K562 (cell line): ENCODE data around the gene MCRS1. TPM values are rescaled to one million over a fixed set of nuclear protein-coding genes. Genes with fewer than 3 reads are reported as not detected.

Experiments
- ATAC-seq: fragments of 200-7000 bp; cut with Tn5 transposase; 3 replicates; pipeline ENCODE4 v1.9.1; 2020; ENCODE audit warnings: moderate library complexity
- Bru-seq: library from RNA; stranded (reverse); fragments of 400-500 nt; gene quantifications from one replicate; lab custom pipeline; 2021; lab: Mats Ljungman, UMichigan
- BruChase-seq, 2 experiments: library from RNA; stranded (reverse); fragments of 400-500 nt; gene quantifications; one replicate each; lab custom pipeline; 2021; lab: Mats Ljungman, UMichigan
- BruUV-seq: library from RNA; stranded (reverse); fragments of 400-500 nt; replicated peaks from 2 replicates; lab custom pipeline; 2021; lab: Mats Ljungman, UMichigan
- CTCF ChIA-PET: fragments of 300-600 bp; formaldehyde crosslinking; extraction: SDS; loops from one replicate; lab custom pipeline; 2021; ENCODE audit warnings: low intra/inter-chr PET ratio; lab: Yijun Ruan, JAX
- POLR2A ChIA-PET: fragments of 300-600, 350-650 bp; sonication (Branson Sonifier 250); formaldehyde crosslinking; extraction: SDS; loops from one replicate; lab custom pipeline; 2021; ENCODE audit warnings: antibody characterized with exemption, inconsistent platforms; lab: Yijun Ruan, JAX
- DNase-seq, 4 experiments: peaks; one replicate each; pipeline versions ENCODE4 v3.0.0 to v3.0.0-alpha.2; 2011 to 2018; ENCODE audit warnings: low spot score in 3 of 4, mixed read lengths in 3 of 4; ENCODE audit errors: extremely low read depth in 1 of 4
- FAIRE-seq: peaks from 2 replicates; lab custom pipeline; 2011; peaks lifted over from hg19 to GRCh38; lab: Jason Lieb, UNC
- H2AFZ ChIP-seq: 2 replicates; pipeline ENCODE4 v1.6.0; 2011; ENCODE audit warnings: low read depth, low read length, control low read depth, inconsistent platforms
- H3K27ac ChIP-seq: fragments of 200-600 bp; 3 replicates; pipeline ENCODE4 v1.8.0; 2011; ENCODE audit warnings: low read depth, mild to moderate bottlenecking, control low read depth, inconsistent platforms, low read length, moderate library complexity, mixed read lengths; ENCODE audit errors: extremely low read depth
- H3K27me3 ChIP-seq, 2 experiments: fragments of 300-600 bp in 1 of 2; 2 replicates in 1 of 2; 3 replicates in 1 of 2; pipeline versions ENCODE4 v1.6.0 to v1.8.0; 2011; ENCODE audit warnings: inconsistent platforms in 2 of 2, low read length in 2 of 2, mild to moderate bottlenecking in 1 of 2, mixed read lengths in 1 of 2, moderate library complexity in 1 of 2; ENCODE audit not compliant: control insufficient read depth in 2 of 2, insufficient read depth in 2 of 2
- H3K36me3 ChIP-seq: fragments of 300-600 bp; 3 replicates; pipeline ENCODE4 v1.8.0; 2011; ENCODE audit warnings: mild to moderate bottlenecking, low read length, inconsistent platforms; ENCODE audit not compliant: control insufficient read depth, insufficient read depth
- H3K4me1 ChIP-seq, 2 experiments: fragments of 200-600 bp in 1 of 2; replicated peaks in 1 of 2; 2 replicates in 1 of 2; 3 replicates in 1 of 2; pipeline versions ENCODE4 v1.5.1 to v1.8.0; 2011; ENCODE audit warnings: inconsistent platforms in 2 of 2, low read length in 2 of 2, mild to moderate bottlenecking in 1 of 2, mixed read lengths in 1 of 2, moderate library complexity in 1 of 2; ENCODE audit not compliant: control insufficient read depth in 2 of 2, insufficient read depth in 2 of 2
- H3K4me2 ChIP-seq: 2 replicates; pipeline ENCODE4 v1.6.1; 2011; ENCODE audit warnings: low read length, control low read depth, inconsistent platforms, mixed read lengths; ENCODE audit not compliant: insufficient read depth
- H3K4me3 ChIP-seq: fragments of 200-600 bp; sonication (generic), shearing (Covaris generic); 2 replicates; pipeline ENCODE4 v1.5.1; 2016; ENCODE audit warnings: control low read depth, inconsistent platforms
- H3K79me2 ChIP-seq: fragments of 200-600 bp; 3 replicates; pipeline ENCODE4 v1.8.0; 2011; ENCODE audit warnings: low read length, inconsistent platforms; ENCODE audit not compliant: control insufficient read depth, insufficient read depth
- H3K9ac ChIP-seq, 2 experiments: 2 replicates each; pipeline versions ENCODE4 v1.6.0 to v1.6.1; 2011; ENCODE audit warnings: low read depth in 2 of 2, low read length in 2 of 2, control low read depth in 1 of 2, inconsistent platforms in 1 of 2, mild to moderate bottlenecking in 1 of 2, mixed read lengths in 1 of 2; ENCODE audit not compliant: insufficient read depth in 1 of 2
- H3K9me1 ChIP-seq: one replicate; pipeline ENCODE4 v1.6.0; 2011; ENCODE audit warnings: inconsistent platforms, mild to moderate bottlenecking, low read length, moderate library complexity; ENCODE audit not compliant: control insufficient read depth, insufficient read depth
- H3K9me3 ChIP-seq: replicated peaks from 2 replicates; pipeline ENCODE4 v1.5.1; 2011; ENCODE audit warnings: low read depth, low read length, inconsistent platforms; ENCODE audit not compliant: control insufficient read depth, insufficient read depth
- H4K20me1 ChIP-seq: replicated peaks from 2 replicates; pipeline ENCODE4 v1.6.1; 2011; ENCODE audit warnings: low read length, inconsistent platforms, mixed read lengths; ENCODE audit not compliant: control insufficient read depth, insufficient read depth
- CBX2 ChIP-seq: fragments of 200-600 bp; sonication (generic); IDR thresholded peaks from one replicate; pipeline ENCODE4 v1.6.1; 2012; ENCODE audit warnings: mild to moderate bottlenecking, low read length, inconsistent platforms; ENCODE audit not compliant: insufficient read depth, poor library complexity, severe bottlenecking
- HMGN3 ChIP-seq: IDR thresholded peaks from 2 replicates; pipeline ENCODE4 v1.6.1; 2011; ENCODE audit warnings: borderline replicate concordance, low read depth, mild to moderate bottlenecking, mixed read lengths, low read length; ENCODE audit not compliant: insufficient read length; ENCODE audit errors: extremely low read depth
- MAFG ChIP-seq: fragments of 450-650 bp; conservative IDR thresholded peaks from 2 replicates; pipeline ENCODE4 v1.6.1; 2016; ENCODE audit warnings: missing genetic modification characterization, missing compliant biosample characterization
- PTTG1 ChIP-seq: fragments of 450-650 bp; IDR thresholded peaks from 2 replicates; pipeline ENCODE4 v1.6.1; 2016; ENCODE audit warnings: low read depth, mild to moderate bottlenecking, missing genetic modification characterization, missing compliant biosample characterization
- RNF2 ChIP-seq: sonication (generic); IDR thresholded peaks from 2 replicates; pipeline ENCODE4 v1.6.1; 2016
- TAF1 ChIP-seq: IDR thresholded peaks from 2 replicates; pipeline ENCODE4 v1.6.1; 2011; ENCODE audit warnings: mild to moderate bottlenecking, low read length, moderate library complexity; ENCODE audit not compliant: insufficient read depth, control insufficient read depth, severe bottlenecking; ENCODE audit errors: extremely low read depth
- TOE1 ChIP-seq, 2 experiments: fragments of 450-650 bp in 1 of 2; sonication (generic) in 1 of 2; formaldehyde crosslinking in 1 of 2; IDR thresholded peaks; 2 replicates each; pipeline versions ENCODE4 v1.7.1 to v1.8.0; 2016 to 2022; ENCODE audit warnings: borderline replicate concordance in 2 of 2, mild to moderate bottlenecking in 2 of 2, antibody characterized with exemption in 1 of 2, inconsistent platforms in 1 of 2, low read depth in 1 of 2, missing genetic modification reagents in 1 of 2, moderate library complexity in 1 of 2
- ZFPM2 ChIP-seq: fragments of 250-450 bp; sonication (Bioruptor Pico); IDR thresholded peaks from 2 replicates; pipeline ENCODE4 v1.5.1; 2022; ENCODE audit warnings: mild to moderate bottlenecking
- ZNF316 ChIP-seq: fragments of 450-650 bp; IDR thresholded peaks from 2 replicates; pipeline ENCODE4 v1.6.1; 2016
- ZNF512 ChIP-seq: IDR thresholded peaks from 2 replicates; pipeline ENCODE4 v1.6.1; 2016; ENCODE audit warnings: missing genetic modification characterization, missing compliant biosample characterization
- ZNF699 ChIP-seq: fragments of 250-450 bp; sonication (Bioruptor Pico); IDR thresholded peaks from 2 replicates; pipeline ENCODE4 v1.8.0; 2021; ENCODE audit warnings: mild to moderate bottlenecking, moderate library complexity; ENCODE audit not compliant: insufficient replicate concordance
- WGBS: fragments of 100-300 bp; shearing (Covaris generic); methylation state at CpG from one replicate; pipeline ENCODE4 v1.1.6; 2016; ENCODE audit warnings: low coverage, mixed read lengths; ENCODE audit not compliant: insufficient coverage; ENCODE audit errors: missing lambda C conversion rate; 5-methylcytosine and 5-hydroxymethylcytosine counted together
- in situ Hi-C: fragments of 300-500 bp; cut with MboI; formaldehyde crosslinking; loops from 4 replicates; pipeline ENCODE4 v1.15.0; 2018; ENCODE audit warnings: inconsistent platforms, mixed read lengths
- intact Hi-C: fragments of 100-400 bp; cut with micrococcal nuclease; formaldehyde crosslinking; loops from 2 replicates; pipeline ENCODE4 v1.14.2; 2022
- long read RNA-seq, 3 experiments: library from polyadenylated mRNA in 2 of 3; library from RNA in 1 of 3; unstranded in 2 of 3; stranded (forward) in 1 of 3; transcript quantifications; one replicate each; pipeline ENCODE4 v2.0.0, GENCODE V29; 2019 to 2022
- polyA minus RNA-seq, 3 experiments: library from RNA; depleted of rRNA, polyadenylated mRNA; stranded (reverse); fragments of >200 nt; gene quantifications; 2 replicates each; pipeline ENCODE4 v1.2.3, GENCODE V29; 2011
- polyA plus RNA-seq, 8 experiments: library from polyadenylated mRNA; depleted of rRNA in 4 of 8; stranded (reverse) in 5 of 8; unstranded in 3 of 8; fragments of >200 nt; fragmentation: Nextera tagmentation in 2 of 8; fragmentation: Illumina TruSeq in 1 of 8; extraction: Ambion mirVana in 2 of 8; extraction: Trizol in 1 of 8; gene quantifications; 2 replicates each; pipeline versions ENCODE4 v1.2.1 to v1.2.3, GENCODE V29; 2011 to 2014; ENCODE audit warnings: inconsistent platforms in 1 of 8, missing spikeins in 1 of 8
- total RNA-seq, 7 experiments: library from RNA; depleted of rRNA in 6 of 7; stranded (reverse); fragments of >200 nt in 6 of 7; fragmentation: Illumina TruSeq in 2 of 7; extraction: Trizol in 2 of 7; gene quantifications; 2 replicates each; pipeline versions ENCODE4 v1.2.1 to v1.2.3, GENCODE V29; 2011 to 2021; ENCODE audit warnings: low replicate concordance in 1 of 7

Gene MCRS1, protein sequence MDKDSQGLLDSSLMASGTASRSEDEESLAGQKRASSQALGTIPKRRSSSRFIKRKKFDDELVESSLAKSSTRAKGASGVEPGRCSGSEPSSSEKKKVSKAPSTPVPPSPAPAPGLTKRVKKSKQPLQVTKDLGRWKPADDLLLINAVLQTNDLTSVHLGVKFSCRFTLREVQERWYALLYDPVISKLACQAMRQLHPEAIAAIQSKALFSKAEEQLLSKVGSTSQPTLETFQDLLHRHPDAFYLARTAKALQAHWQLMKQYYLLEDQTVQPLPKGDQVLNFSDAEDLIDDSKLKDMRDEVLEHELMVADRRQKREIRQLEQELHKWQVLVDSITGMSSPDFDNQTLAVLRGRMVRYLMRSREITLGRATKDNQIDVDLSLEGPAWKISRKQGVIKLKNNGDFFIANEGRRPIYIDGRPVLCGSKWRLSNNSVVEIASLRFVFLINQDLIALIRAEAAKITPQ
- total RNA-seq (2011; cell fraction: chromatin; rRNA removed; ENCODE audit: low replicate concordance) = 48.3 and 157 TPM in 2 replicates
- total RNA-seq (2011; cell fraction: nucleolus; rRNA removed) = 116 and 118 TPM in 2 replicates
- total RNA-seq (2011; cell fraction: nucleoplasm; rRNA removed) = 68.6 and 79.4 TPM in 2 replicates
- 69.2 and 95.6 TPM in 2 replicates for total RNA-seq (2014; rRNA removed)
- 36.4 and 50.0 TPM in 2 replicates for total RNA-seq (2014; rRNA removed; fragmentation: Illumina TruSeq; extraction: Trizol)
- total RNA-seq (2015; rRNA removed; fragmentation: Illumina TruSeq; extraction: Trizol) = 71.7 and 73.2 TPM in 2 replicates
- 88.0 and 94.5 TPM in 2 replicates for total RNA-seq (2021)
- polyA plus RNA-seq (2011; rRNA removed) = 70.1 and 89.9 TPM in 2 replicates
- polyA plus RNA-seq (2011; cell fraction: cytosol; rRNA removed) = 99.8 and 157 TPM in 2 replicates
- 247 and 284 TPM in 2 replicates for polyA plus RNA-seq (2011; cell fraction: nucleus; rRNA removed)
- polyA plus RNA-seq (2012) = 64.6 and 86.3 TPM in 2 replicates
- 74.2 and 74.9 TPM in 2 replicates for polyA plus RNA-seq (2014; fragmentation: Illumina TruSeq; extraction: Trizol)
- polyA plus RNA-seq (2014; fragmentation: Nextera tagmentation; extraction: Ambion mirVana) = 10 to 100 TPM; 60.8 to 98.6 TPM
- polyA plus RNA-seq (2014; rRNA removed) = 99.9 and 100 TPM in 2 replicates
- 37.7 and 53.3 TPM in 2 replicates for polyA minus RNA-seq (2011; rRNA and poly(A)+ RNA removed)
- polyA minus RNA-seq (2011; cell fraction: cytosol; rRNA and poly(A)+ RNA removed) = 40.4 and 44.8 TPM in 2 replicates
- polyA minus RNA-seq (2011; cell fraction: nucleus; rRNA and poly(A)+ RNA removed) = 35.4 and 43.9 TPM in 2 replicates
- Bru-seq, nascent RNA = percentile 81 among the genes with signal in this experiment
- BruChase-seq, experiment 1, labeled RNA remaining after a 2-hour chase = percentile 74 among the genes with signal in this experiment
- BruChase-seq, experiment 2, labeled RNA remaining after a 6-hour chase = percentile 81 among the genes with signal in this experiment
- long read RNA-seq, experiment 1, transcript MCRS1-201 (15 exons, 1,928 nt) = major isoform, 58 of 390 reads
- long read RNA-seq, experiment 1, partial matches to known transcripts = 259 of 390 reads
- long read RNA-seq, experiment 1, other reads (novel, unspliced or antisense) = 71 of 390 reads
- long read RNA-seq, experiment 2, transcript MCRS1-201 (15 exons, 1,928 nt) = major isoform, 54 of 115 reads
- long read RNA-seq, experiment 2, partial matches to known transcripts = 13 of 115 reads
- long read RNA-seq, experiment 2, other reads (novel, unspliced or antisense) = 47 of 115 reads
- long read RNA-seq, experiment 3, transcript MCRS1-201 (15 exons, 1,928 nt) = major isoform, 81 of 129 reads
- long read RNA-seq, experiment 3, partial matches to known transcripts = 10 of 129 reads
- long read RNA-seq, experiment 3, other reads (novel, unspliced or antisense) = 33 of 129 reads

- WGBS = under 1% methylated on average over 52 of the region's 54 CpGs
- Histone ChIP-seq H3K79me2 (peaks cover 51% of the 10 kb centered on the region), H3K36me3 (peaks cover 44% of the 10 kb centered on the region; the same call in 2 of the 3 replicates), H3K9me3 (no peaks in the 10 kb centered on the region), H3K27me3 (no peaks in the 10 kb centered on the region), H3K9ac (peak within 1 kb of the TSS; percentile 95 to 96), H2AFZ (peak within 1 kb of the TSS; percentile 89), H3K4me1 (peaks cover 5 to 8% of the 10 kb centered on the region in 2 experiments; a peak in 3 of 5 replicates), H3K9me1 (no peaks in the 10 kb centered on the region), H3K4me3 (peak within 1 kb of the TSS; percentile 81), H3K4me2 (peak within 1 kb of the TSS; percentile 99), H3K27ac (peak within 1 kb of the TSS; percentile 90), H4K20me1 (no peaks in the 10 kb centered on the region)
- intact Hi-C loops = no loop called here
- DNase-seq (peak; percentile 96 to 98 (median 98)), ATAC-seq (peak; percentile 91), FAIRE-seq (peak; percentile 96)
- ChIA-PET CTCF (interaction anchor here (0.7 to 1.0 kb wide), 2 partner anchors 13 to 15 kb away, joined by 3 read pairs; no protein-coding TSS in a partner anchor), POLR2A (interaction anchor here (0.9 to 2.4 kb wide), 4 partner anchors 10 to 209 kb away, joined by 3 to 12 read pairs (median 6); no protein-coding TSS in a partner anchor)
- in situ Hi-C loops = no loop called here
- TSS peak; percentile 82 for BruUV-seq
- TF ChIP-seq TOE1 (IDR thresholded peaks at IDR 0.05; ENCODE audit: borderline replicate concordance) = 0 out of 2 replicates have a peak, but pooled peaks have one; percentile 57
- TF ChIP-seq TOE1 (CRISPR knock-in tag; IDR thresholded peaks at IDR 0.05; ENCODE audit: borderline replicate concordance, low read depth) = peak; percentile 59; the same call in 1 of the 2 replicates
- no peak for TF ChIP-seq PTTG1
- TF ChIP-seq TAF1 = peak; percentile 94
- no peak for TF ChIP-seq ZNF316
- no peak for TF ChIP-seq MAFG
- TF ChIP-seq ZFPM2 (CRISPR knock-in tag) = no peak
- TF ChIP-seq ZNF512 (tag) = no peak
- TF ChIP-seq HMGN3 = no peak
- no peak for TF ChIP-seq RNF2
- no peak for TF ChIP-seq CBX2
- TF ChIP-seq ZNF699 (CRISPR knock-in tag) = no peak
Observed at GRCh38 chr12:49567611-49568441, at the start of gene MCRS1. MCRS1 (minus strand) TSS chr12:49568142; CDS start chr12:49566731, 1,411 bp downstream.
